Activated naive CD4-positive, alpha-beta T cell treated with anti-CD3 and anti-CD28 coated beads, Interleukin-2, amount 50 U/mL, for 72 hours (primary cell): ENCODE data around the gene PLXDC1. TPM values are rescaled to one million over a fixed set of nuclear protein-coding genes. Genes with fewer than 3 reads are reported as not detected.
A peak's percentile ranks its signal among the peaks of the same experiment; 100 is the strongest.

Experiments
- ATAC-seq, 2 donors: fragments of 150-1000 bp; cut with Tn5 transposase; 2 replicates each; pipeline ENCODE4 v1.10.0; 2021; ENCODE audit warnings: mild to moderate bottlenecking in 2 of 2, moderate library complexity in 2 of 2
- DNase-seq, 2 donors: peaks; one replicate each; pipeline ENCODE4 v3.0.0; 2021 to 2022; ENCODE audit warnings: low spot score in 2 of 2
- H3K27ac Mint-ChIP-seq, 2 donors: one replicate each; pipeline ENCODE4 v1.8.0; 2022; ENCODE audit warnings: mild to moderate bottlenecking in 2 of 2, mixed read lengths in 2 of 2
- H3K36me3 Mint-ChIP-seq, 2 donors: one replicate each; pipeline ENCODE4 v1.8.0; 2022; ENCODE audit warnings: mixed read lengths in 2 of 2
- H3K9me3 Mint-ChIP-seq, 2 donors: one replicate each; pipeline ENCODE4 v1.8.0; 2022; ENCODE audit warnings: mixed read lengths in 2 of 2
- total RNA-seq, 2 donors: library from RNA; stranded (reverse); gene quantifications; one replicate each; pipeline ENCODE4 v1.2.3, GENCODE V29; 2022

PLXDC1 gene
- total RNA-seq, 2 donors from 2014 or later: 1.5 to 10.6 TPM

DNA sequence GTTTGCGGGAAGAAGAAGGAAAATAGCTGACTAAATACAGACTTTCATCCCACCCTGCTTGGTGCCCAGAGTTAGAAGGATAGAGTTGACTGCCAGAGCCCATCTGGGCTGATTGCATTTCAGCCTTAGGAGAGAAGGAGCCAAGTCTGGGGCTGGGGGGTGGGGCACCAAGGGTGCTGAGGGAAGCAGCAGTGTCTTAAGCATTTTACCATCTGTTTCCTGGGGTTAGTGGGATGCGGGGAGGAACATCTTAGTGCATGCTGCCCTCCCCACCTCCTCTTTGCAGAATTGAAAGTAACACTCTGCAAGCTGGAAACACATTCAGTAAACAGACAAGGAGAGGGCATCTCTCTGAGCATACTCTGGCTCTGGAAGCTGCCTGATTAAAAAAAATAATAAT, 16.0 kb upstream of the PLXDC1 start:
- DNase-seq: no peak
- ATAC-seq: no peak
- Mint-ChIP-seq H3K36me3 (peaks cover 0 to 8% of the 10 kb centered on the region in 2 donors), H3K27ac (no peak overlapping the region), H3K9me3 (peaks cover 0 to 4% of the 10 kb centered on the region in 2 donors)

DNA sequence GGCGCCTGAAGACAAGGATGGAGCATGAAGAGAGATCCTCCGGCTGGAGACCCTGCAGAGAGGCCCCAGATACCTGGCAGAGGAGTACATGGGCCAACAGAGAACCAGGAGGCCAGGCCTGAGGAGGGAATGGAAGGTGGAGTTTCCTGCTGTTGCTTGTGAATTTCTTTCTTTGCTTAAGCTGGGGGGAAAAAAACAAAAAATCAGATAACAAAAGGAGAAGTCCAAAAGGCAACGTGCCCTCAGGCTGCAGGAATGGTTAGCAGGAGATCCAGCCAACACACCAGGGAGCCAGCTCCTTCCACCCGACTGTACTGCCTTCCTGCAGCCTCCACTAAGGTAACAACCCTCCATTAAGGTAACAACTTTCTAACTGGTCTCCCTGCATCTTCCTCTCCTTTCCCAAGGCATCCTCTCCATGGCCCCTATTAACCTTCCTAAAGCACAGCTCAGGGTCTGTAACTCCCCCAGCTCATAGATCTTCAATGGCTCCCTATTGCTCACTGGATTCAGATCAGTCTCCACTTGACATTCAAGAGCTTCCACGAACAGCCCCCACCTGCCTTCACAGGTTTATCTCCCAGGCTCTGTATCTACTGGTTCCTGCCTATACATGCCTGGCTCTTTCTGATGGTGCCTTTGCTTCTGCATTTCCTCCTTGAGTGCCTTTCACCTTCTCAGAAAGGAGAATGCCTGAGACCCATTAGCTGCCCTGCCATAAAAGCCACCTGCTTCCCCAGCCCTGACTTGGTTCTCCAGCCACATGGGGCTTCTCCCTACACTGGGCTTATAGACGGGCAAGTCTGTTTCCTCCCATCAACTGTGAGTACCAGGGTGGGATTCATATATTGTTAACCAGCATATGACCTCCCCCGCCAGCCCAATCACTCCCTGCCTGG, 15.2 kb upstream of the PLXDC1 start:
- DNase-seq: no peak
- peaks cover 0 to 4% of the 10 kb centered on the region in 2 donors for H3K9me3 Mint-ChIP-seq
- no peak overlapping the region for H3K27ac Mint-ChIP-seq
- peaks cover 0 to 8% of the 10 kb centered on the region in 2 donors for H3K36me3 Mint-ChIP-seq
- ATAC-seq: no peak

DNA sequence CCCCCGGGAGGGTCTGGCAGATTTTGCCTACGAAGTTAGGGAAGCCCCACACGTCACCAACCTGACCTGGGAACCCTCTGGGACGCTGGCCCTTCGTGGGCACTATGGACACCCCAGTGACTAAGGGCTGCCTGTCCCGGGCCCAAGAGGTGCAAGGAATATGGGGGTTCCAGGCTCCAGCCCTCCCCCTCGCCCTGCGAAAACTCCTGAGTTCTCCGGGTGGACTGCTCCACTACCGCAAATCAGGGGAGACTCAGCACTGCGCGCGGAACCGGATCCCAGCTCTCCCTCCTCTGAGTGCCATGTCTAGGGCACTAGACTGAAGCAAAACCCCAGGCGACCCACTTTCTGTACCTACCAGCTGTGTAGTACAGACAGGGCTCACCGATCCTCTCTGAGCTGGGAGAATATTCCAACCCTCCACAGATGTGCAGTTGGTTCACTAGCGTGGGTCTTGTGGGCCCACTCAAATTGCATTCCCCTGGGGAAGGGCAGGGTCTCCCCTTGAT, 14.5 kb upstream of the PLXDC1 start, which contains the start of gene ARL5C:
Gene ARL5C, minus strand, starts transcription at position 321 of the 509 bp plus-strand sequence. CDS start 401 bp downstream, outside the sequence.
- peaks cover 0 to 4% of the 10 kb centered on the region in 2 donors for H3K9me3 Mint-ChIP-seq
- DNase-seq: no peak
- H3K27ac Mint-ChIP-seq: peak within 1 kb of the TSS in 1 of 2 donors; percentile 82
- H3K36me3 Mint-ChIP-seq: peaks cover 0 to 8% of the 10 kb centered on the region in 2 donors
- ATAC-seq: no peak

DNA sequence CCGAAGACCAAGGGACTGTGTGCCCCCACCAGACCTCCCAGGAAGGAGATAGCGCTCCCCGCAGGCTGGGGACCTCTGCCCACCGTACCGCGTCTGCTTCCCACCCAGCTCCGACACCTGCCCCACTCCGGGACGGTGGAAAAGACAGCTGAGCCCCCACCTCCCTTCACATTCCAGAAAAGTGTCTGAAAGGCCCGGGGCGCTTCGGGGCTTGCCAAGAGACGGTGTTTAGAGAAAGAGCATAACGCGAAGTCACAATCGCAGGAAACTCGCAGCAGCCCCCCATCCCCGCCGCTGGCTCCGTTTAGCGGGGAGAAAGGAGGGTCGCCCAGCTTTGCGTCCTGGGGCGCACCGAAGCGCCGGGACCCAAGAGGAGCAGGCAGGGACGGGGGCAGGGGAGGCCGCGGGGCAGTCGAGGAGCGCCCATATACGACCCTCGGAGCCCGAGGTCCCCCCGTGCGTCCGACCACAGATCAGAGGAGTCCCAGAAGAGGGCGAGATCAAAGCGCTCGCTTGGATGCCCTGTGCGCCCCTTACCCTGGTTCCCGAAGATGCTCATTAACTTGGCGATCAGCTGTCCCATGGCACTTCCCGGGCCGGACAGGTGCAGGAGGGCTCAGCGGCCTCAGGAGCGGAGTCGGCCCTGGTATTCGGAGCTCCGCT, 13.9 kb upstream of the PLXDC1 start:
- DNase-seq (no peak), ATAC-seq (peak in 1 of 2 donors; percentile 43)
- Mint-ChIP-seq H3K27ac (peak overlapping the region in 1 of 2 donors; percentile 82), H3K36me3 (peaks cover 0 to 8% of the 10 kb centered on the region in 2 donors), H3K9me3 (peaks cover 0 to 4% of the 10 kb centered on the region in 2 donors)

DNA sequence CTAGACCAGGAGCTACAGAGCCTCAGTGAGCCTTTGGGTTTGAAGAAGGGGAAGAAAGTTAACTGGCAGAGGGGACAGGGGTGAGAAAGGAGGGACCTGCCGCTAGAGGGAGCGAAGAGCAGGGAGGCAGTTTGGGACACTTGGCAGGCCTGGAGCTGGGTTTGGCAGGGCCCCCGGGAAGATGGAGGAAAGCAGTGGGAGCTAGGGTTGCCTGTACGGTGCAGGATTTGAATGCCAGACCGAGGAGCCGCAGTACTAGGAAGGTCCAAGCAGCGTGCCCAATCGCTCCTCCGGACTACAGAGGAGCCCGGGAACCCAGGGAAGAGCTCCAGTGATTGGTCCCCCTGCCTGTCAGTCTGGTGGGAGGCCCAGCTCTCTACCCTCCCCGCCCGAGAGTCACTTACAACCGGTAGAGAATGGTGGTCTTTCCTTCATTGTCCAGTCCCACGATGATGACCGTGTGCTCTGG, 13.3 kb upstream of the PLXDC1 start:
- H3K9me3 Mint-ChIP-seq: peaks cover 0 to 4% of the 10 kb centered on the region in 2 donors
- peaks cover 0 to 8% of the 10 kb centered on the region in 2 donors for H3K36me3 Mint-ChIP-seq
- ATAC-seq (peak; percentile 97), DNase-seq (peak; percentile 78 to 82)
- H3K27ac Mint-ChIP-seq: peak overlapping the region in 1 of 2 donors; percentile 82

DNA sequence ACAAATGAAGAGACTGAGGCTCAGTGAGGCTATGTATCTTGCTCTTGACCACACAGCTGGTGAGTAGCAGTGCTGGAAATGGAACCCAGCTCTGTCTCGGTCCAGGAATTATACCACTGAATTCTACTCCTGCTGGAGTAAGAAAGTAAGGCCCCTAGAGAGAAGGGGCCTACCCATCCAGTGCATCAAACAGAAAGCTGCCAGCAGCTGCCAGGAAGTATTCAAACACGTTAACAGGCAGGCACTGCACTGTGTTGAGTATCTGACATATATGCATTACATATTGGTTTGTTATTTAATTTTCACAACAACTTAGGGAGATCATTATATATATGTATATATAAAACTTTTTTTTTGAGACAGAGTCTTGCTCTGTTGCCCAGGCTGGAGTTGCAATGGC, 10.5 kb upstream of the PLXDC1 start:
- no peak for DNase-seq
- no peak for ATAC-seq
- Mint-ChIP-seq H3K27ac (no peak overlapping the region), H3K9me3 (no peaks in the 10 kb centered on the region), H3K36me3 (peaks cover 0 to 4% of the 10 kb centered on the region in 2 donors)

DNA sequence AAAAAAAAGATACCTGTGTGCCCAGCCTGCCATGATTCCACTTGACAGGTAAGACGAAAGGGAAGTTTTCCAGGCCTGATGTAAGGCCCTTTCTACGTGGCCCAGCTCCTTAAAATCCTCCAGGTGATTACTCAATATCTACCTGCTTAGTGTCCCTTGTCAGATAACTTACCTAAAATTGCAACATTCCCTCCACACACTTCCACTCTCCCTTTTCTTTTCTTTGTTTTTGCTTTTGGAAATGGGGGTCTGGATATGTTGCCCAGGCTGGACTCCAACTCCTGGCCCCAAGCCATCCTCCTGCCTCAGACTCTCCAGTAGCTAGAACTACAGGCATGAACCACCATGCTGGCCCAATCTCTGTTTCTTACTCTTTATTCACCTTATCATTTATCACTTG, 7.2 kb upstream of the PLXDC1 start:
- H3K27ac Mint-ChIP-seq: peak overlapping the region in 1 of 2 donors; percentile 33

DNA sequence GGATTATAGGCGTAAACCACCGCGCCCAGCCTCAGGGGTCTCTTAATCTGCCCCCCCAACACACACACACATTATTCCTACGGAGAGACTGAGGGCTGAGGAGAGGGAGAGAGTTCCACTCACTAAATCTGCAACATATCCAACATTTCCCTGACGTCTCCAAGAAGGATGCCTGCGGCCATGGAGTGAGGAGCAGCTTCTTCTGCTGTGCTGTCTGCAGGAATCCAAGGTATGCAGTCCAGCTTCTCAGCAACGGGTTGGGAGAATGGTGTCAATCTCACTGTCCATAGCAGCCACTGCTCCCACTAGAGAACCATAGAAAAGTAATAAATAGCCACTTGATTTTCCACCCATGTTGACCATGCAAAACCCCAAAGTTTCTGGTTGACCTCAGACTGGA, 5.1 kb upstream of the PLXDC1 start:
- H3K27ac Mint-ChIP-seq: no peak overlapping the region
- H3K36me3 Mint-ChIP-seq: peaks cover 6 to 12% of the 10 kb centered on the region in 2 donors
- ATAC-seq: no peak
- no peak for DNase-seq
- H3K9me3 Mint-ChIP-seq: no peaks in the 10 kb centered on the region

More for the DNA sequence above, 7.2 kb upstream of the PLXDC1 start:
- Mint-ChIP-seq H3K36me3 (peaks cover 6 to 10% of the 10 kb centered on the region in 2 donors), H3K9me3 (no peaks in the 10 kb centered on the region)
- DNase-seq (no peak), ATAC-seq (no peak)

DNA sequence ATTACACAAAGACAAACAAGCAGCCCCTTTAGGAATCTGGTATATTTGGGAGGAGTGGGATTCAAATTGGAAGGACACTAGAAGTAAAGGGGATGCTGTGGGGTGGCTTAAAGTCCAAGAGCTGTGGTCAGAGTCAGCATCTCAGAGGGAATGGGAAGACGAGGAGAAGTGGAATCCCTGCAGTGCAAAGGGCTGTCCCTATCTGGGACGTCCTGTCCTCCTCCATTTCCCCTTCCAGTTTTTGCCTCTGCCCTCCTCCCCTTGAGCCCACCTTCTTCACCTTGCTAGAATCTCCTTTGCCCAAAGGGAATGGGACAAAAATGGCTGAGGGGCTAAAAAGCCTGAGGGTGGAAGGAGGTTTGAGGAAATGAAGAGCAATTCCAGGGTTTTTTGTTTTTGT, 4.2 kb upstream of the PLXDC1 start:
- DNase-seq (no peak), ATAC-seq (no peak)

DNA sequence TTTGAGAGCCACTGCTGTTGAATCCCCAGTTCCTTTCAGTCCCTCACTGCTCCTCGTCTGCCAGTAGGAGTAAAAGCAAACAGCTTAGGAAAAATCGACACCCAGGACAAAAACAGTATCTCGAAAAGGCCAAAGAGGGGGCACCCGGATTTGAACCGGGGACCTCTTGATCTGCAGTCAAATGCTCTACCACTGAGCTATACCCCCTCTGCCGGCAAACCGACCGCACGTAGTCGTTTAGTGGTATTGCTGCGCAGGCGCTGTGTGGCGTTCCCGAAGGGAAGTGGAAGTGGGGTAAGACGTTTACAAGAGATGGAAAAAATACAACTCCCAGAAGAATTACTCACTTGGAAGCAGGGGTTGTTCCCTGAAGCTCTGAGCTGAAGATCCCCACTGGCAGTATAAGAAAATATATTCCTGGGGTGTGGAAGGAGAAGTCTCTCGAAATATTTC, 2.2 kb upstream of the PLXDC1 start:
- DNase-seq (peak; percentile 92 to 96), ATAC-seq (peak; percentile 66 to 70)
- no peaks in the 10 kb centered on the region for H3K9me3 Mint-ChIP-seq
- peaks cover 6 to 12% of the 10 kb centered on the region in 2 donors for H3K36me3 Mint-ChIP-seq
- peak overlapping the region; percentile 98 to 100 for H3K27ac Mint-ChIP-seq

More for the DNA sequence above, 4.2 kb upstream of the PLXDC1 start:
- Mint-ChIP-seq H3K36me3 (peaks cover 6 to 12% of the 10 kb centered on the region in 2 donors), H3K9me3 (no peaks in the 10 kb centered on the region), H3K27ac (no peak overlapping the region)

DNA sequence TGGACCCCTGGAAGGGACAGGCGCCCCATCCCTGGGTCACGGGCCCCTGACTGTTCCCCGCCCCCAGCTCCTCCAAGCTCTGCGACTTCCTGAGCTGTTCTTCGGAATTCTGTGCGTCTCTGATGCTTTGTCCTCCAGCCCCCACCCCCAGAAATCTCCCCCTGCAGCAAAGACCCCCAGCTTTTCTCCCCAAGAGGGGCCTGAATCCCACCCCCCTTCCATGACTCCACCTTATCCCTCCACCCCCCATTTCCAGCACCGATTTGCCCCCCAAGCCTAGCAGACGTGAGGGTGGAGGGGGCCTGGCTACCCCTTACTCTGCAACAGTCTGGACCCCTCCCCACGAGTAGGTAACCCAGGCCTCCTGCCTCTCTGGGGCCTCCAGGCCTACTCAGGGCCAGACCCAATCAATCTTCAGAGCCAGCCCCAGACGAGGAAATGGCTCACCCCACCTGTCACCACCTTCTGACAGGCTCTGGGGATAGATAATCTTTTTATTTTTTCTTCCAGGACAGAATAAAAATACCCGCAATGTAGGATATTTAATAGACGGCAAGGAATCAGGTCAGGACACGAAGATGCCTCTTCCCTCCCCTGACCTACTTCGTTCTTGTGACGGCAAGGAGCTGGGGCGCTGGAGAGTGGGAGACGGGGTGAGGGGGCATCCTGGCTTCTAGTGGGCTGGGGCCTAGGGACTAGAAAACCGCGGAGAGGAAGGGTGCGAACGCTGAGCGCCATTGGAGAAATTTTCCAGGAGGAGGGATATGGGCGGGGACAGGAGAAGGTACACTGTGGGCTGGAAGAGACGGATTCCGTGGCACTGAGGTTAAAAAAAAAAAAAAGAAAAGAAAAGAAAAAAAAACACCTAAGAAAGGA, 744 bp upstream of the PLXDC1 start:
- ATAC-seq: no peak
- DNase-seq: peak in 1 of 2 donors; percentile 26
- peaks cover 6 to 12% of the 10 kb centered on the region in 2 donors for H3K36me3 Mint-ChIP-seq
- H3K27ac Mint-ChIP-seq: peak overlapping the region; percentile 79 to 98
- H3K9me3 Mint-ChIP-seq: no peaks in the 10 kb centered on the region

DNA sequence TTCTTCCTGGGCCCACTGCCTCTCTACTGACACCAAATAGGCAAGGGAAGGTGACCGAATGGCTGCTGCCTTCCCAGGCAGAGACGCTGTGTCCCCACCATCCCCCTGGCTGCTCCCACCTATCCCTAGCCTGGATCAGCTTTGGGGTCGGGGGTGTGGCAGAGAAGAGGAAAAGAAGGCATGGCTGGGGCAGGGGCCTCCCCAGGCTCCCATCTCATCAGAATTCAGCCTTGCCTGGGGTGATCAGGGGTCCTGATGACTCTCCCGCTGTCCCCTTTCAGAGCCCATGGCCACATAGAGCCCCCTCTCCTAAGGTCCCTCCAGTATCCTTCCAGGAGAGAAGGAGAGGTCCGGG, 665 bp downstream of the PLXDC1 start:
- DNase-seq (no peak), ATAC-seq (no peak)
- Mint-ChIP-seq H3K36me3 (peaks cover 6 to 12% of the 10 kb centered on the region in 2 donors), H3K9me3 (no peaks in the 10 kb centered on the region), H3K27ac (no peak overlapping the region)

DNA sequence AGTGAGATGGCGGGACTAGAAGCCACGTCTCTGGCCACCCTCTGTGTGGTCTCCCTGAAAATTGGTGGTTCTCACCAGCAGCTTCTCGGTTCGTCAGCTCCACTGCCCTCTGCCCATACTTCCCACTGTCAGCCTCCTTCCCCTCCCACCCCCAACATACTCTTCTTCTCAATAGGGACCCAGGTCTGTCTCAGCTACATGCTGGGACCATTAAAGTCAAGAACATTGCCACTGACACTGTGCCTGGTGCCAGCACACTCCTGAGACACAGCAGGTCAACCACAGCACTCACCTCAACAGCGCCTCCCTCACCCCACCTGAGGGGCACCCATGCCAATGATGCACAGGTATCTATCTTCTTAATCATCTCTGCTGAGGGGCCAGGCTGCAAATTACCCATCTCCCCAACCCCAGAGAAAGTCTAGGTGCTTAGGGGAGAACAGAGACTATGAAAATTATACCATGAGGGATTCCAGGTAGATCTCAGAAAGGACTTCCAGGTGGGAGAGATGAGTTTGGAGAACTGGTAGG, 1.3 kb downstream of the PLXDC1 start:
- H3K27ac Mint-ChIP-seq: no peak overlapping the region
- ATAC-seq: no peak
- peaks cover 6 to 12% of the 10 kb centered on the region in 2 donors for H3K36me3 Mint-ChIP-seq
- no peak for DNase-seq
- no peaks in the 10 kb centered on the region for H3K9me3 Mint-ChIP-seq

DNA sequence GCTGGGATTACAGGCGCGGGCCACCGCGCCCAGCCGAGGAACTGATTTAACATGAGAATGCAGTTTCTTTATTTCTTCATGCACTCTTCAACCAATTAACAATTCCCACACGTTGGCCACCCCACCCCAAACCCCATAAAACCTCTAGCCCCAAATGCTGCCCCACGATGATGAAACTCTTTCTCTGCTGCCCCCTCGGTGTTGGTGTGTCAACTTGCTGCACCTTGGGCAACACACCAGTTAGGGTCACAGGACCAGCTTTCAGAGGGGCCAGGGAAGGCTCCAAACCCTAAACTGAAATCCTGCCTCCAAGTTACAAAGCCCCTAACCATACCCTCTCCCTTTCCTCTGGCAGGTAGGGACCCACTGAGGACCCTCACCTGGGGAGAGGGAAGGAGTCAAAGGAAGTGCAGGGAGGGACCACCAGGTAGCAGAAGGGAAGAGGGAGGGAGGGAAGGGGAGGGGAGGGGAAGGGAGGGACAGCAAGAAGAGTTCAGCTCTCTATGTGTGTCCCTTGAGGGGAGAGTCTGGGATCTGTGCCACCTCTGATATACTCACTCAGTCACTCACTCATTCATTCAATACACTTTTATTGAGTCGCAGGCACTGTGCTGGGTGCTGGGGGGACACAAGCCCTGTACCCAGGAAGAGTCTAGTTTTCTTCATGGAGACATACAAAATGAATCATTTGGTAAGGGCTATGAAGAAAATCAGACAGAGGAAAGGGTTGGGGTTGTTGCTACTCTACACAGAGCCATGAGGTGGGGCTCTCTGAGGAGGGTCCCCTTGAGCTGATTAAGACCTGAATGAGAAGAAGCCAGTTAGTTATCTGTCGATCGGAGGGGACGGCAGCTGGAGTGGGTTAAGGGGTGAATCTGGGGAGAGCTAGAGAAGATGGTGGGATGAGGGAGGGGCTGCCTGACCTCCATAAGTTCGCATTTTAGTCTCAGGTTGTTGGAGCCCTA, 3.9 kb downstream of the PLXDC1 start:
- no peak for ATAC-seq
- Mint-ChIP-seq H3K36me3 (no peaks in the 10 kb centered on the region), H3K9me3 (no peaks in the 10 kb centered on the region), H3K27ac (no peak overlapping the region)
- no peak for DNase-seq

DNA sequence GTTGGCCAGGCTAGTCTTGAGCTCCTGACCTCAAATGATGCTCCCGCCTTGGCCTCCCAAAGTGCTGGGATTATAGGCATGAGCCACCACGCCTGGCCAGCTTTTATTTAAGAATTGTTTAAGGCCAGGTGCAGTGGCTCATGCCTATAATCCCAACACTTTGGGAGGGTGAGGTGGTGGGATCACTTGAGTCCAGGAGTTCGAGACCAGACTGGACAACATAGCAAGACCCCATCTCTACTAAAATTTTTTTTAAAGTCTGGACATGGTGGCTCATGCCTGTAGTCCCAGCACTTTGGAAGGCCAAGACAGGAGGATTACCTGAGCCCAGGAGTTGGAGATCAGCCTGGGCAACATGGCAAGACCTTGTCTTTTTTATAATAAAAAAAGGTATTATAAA, 5.2 kb downstream of the PLXDC1 start:
- DNase-seq (no peak), ATAC-seq (no peak)
- H3K27ac Mint-ChIP-seq: no peak overlapping the region
- H3K36me3 Mint-ChIP-seq: no peaks in the 10 kb centered on the region
- no peaks in the 10 kb centered on the region for H3K9me3 Mint-ChIP-seq
